Cardiac muscle cell (in vitro differentiated cells and primary cell): ENCODE results near the gene GATAD2B. TPM values are rescaled to one million over a fixed set of nuclear protein-coding genes. Genes with fewer than 3 reads are reported as not detected.
"Not testable (repeated sequence)": the region's sequence is repeated elsewhere in the genome, so short reads cannot be mapped to it uniquely, and the experiment has no call there.

Experiments
- DNase-seq, 2 donors: peaks; one replicate each; pipeline versions ENCODE4 v3.0.0 to v3.0.0-alpha.2; 2010 to 2017; ENCODE audit warnings: low read depth in 1 of 2, low spot score in 1 of 2
- H3K27ac ChIP-seq: fragments of 200-600 bp; sonication (generic); 2 replicates; pipeline ENCODE4 v1.5.1; 2016
- H3K27me3 ChIP-seq: fragments of 200-600 bp; sonication (generic); 2 replicates; pipeline ENCODE4 v1.6.0; 2016; ENCODE audit warnings: control low read depth
- H3K36me3 ChIP-seq: fragments of 200-600 bp; sonication (generic); 2 replicates; pipeline ENCODE4 v1.5.1; 2016; ENCODE audit warnings: control low read depth
- H3K4me1 ChIP-seq: fragments of 200-600 bp; sonication (generic); 2 replicates; pipeline ENCODE4 v1.8.1; 2017; ENCODE audit warnings: low read depth, mild to moderate bottlenecking, mixed run types
- H3K4me3 ChIP-seq: fragments of 200-600 bp; sonication (generic); 2 replicates; pipeline ENCODE4 v1.5.1; 2016; ENCODE audit warnings: mild to moderate bottlenecking
- H3K9me3 ChIP-seq: fragments of 200-600 bp; sonication (generic); 2 replicates; pipeline ENCODE4 v1.5.1; 2017; ENCODE audit warnings: low read depth, mild to moderate bottlenecking, control low read depth
- CTCF ChIP-seq: IDR thresholded peaks from 2 replicates; pipeline ENCODE4 v1.5.1; 2012; ENCODE audit warnings: low read depth, mild to moderate bottlenecking, low read length
- polyA plus RNA-seq: library from polyadenylated mRNA; unstranded; fragments of >200 nt; fragmentation: Nextera tagmentation; extraction: Ambion mirVana; gene quantifications from 2 replicates; pipeline ENCODE4 v1.2.1, GENCODE V29; 2016
- total RNA-seq: library from RNA; depleted of rRNA; stranded (reverse); fragments of >200 nt; gene quantifications from 2 replicates; pipeline ENCODE4 v1.2.3, GENCODE V29; 2016

The GATAD2B gene
- total and polyA plus RNA-seq, 2 experiments from 2014 or later = 8.1 to 19.6 TPM

- Histone ChIP-seq H3K27ac (peak overlapping the region; percentile 92), H3K27me3 (no peaks in the 10 kb centered on the region), H3K9me3 (no peaks in the 10 kb centered on the region), H3K36me3 (no peaks in the 10 kb centered on the region), H3K4me3 (peak overlapping the region; percentile 66), H3K4me1 (peaks cover 30% of the 10 kb centered on the region)
- no peak for TF ChIP-seq CTCF
- DNase-seq = no peak
These were observed 1.5 kb downstream of the GATAD2B start for GRCh38 chr1:153921080-153921802.

GRCh38 chr1:153919876-153920852 lies 2.6 kb downstream of the GATAD2B start:
- Histone ChIP-seq H3K9me3 (no peaks in the 10 kb centered on the region), H3K27me3 (no peaks in the 10 kb centered on the region), H3K4me1 (peaks cover 30% of the 10 kb centered on the region), H3K36me3 (no peaks in the 10 kb centered on the region), H3K27ac (peak overlapping the region; percentile 92), H3K4me3 (peak overlapping the region; percentile 66)
- TF ChIP-seq CTCF = peak; percentile 31
- DNase-seq = peak; percentile 32 to 71

GRCh38 chr1:153916297-153916696 lies 6.5 kb downstream of the GATAD2B start:
- no peak for DNase-seq
- TF ChIP-seq CTCF = no peak

GRCh38 chr1:153912349-153912748 lies 10.4 kb downstream of the GATAD2B start:
- Histone ChIP-seq H3K27ac (no peak overlapping the region), H3K9me3 (no peaks in the 10 kb centered on the region), H3K4me1 (no peaks in the 10 kb centered on the region), H3K27me3 (no peaks in the 10 kb centered on the region), H3K36me3 (peaks cover 3% of the 10 kb centered on the region), H3K4me3 (no peak overlapping the region)
- DNase-seq = no peak
- TF ChIP-seq CTCF = no peak

More at GRCh38 chr1:153916297-153916696, 6.5 kb downstream of the GATAD2B start:
- H3K4me1 ChIP-seq = peaks cover 30% of the 10 kb centered on the region
- no peak overlapping the region for H3K27ac ChIP-seq
- no peaks in the 10 kb centered on the region for H3K9me3 ChIP-seq
- no peak overlapping the region for H3K4me3 ChIP-seq
- H3K27me3 ChIP-seq = no peaks in the 10 kb centered on the region
- no peaks in the 10 kb centered on the region for H3K36me3 ChIP-seq

- H3K4me3 ChIP-seq, DNase-seq, H3K27me3 ChIP-seq, H3K36me3 ChIP-seq, H3K27ac ChIP-seq, H3K4me1 ChIP-seq, H3K9me3 ChIP-seq: not testable (repeated sequence)
These were observed 12.2 kb downstream of the GATAD2B start for GRCh38 chr1:153910560-153910959.
